HG02642 (cell line): ENCODE measurements around the gene KCNN4.
"Not testable (repeated sequence)": the region's sequence is repeated elsewhere in the genome, so short reads cannot be mapped to it uniquely, and the experiment has no call there.

Experiments
- ATAC-seq: cut with Tn5 transposase; IDR thresholded peaks from one replicate; pipeline ENCODE4 v1.9.1; 2021; ENCODE audit warnings: mild to moderate bottlenecking; ENCODE audit not compliant: unreplicated experiment, poor library complexity

The KCNN4 gene

GRCh38 chr19:43780706-43781525 is at the start of gene KCNN4:
Gene KCNN4, minus strand, starts transcription at chr19:43780973. Its CDS starts 112 bp downstream, at chr19:43780861.
- no peak for ATAC-seq

GRCh38 chr19:43826787-43827754 is 46.3 kb upstream of the KCNN4 start, which contains the start of gene ZNF283:
Gene ZNF283, plus strand, starts transcription at chr19:43827321. Its CDS starts 6,184 bp downstream, at chr19:43833505.
- ATAC-seq, result peak; percentile 95

GRCh38 chr19:43824572-43824971 is 43.8 kb upstream of the KCNN4 start:
- ATAC-seq, result not testable (repeated sequence)

- not testable (repeated sequence) for ATAC-seq
Measured at GRCh38 chr19:43823856-43824255, 43.1 kb upstream of the KCNN4 start.

DNA sequence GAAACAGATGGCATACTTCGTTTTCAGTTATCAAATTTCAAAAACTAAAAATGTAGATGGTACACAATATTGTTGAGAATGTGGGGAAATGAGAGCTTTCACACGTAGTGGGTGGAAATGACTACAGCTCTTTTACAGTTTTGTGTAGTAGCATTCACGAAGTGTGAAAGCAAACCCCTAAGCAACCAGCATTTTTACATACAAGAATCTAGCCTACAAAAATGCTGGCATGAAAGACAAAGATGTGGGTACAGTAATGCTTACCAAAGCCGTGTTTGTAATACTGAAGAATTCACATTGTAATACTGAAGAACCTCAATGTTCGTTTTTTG is 40.1 kb upstream of the KCNN4 start:
- ATAC-seq, result no peak

- no peak for ATAC-seq
Measured at GRCh38 chr19:43820098-43820883, 39.5 kb upstream of the KCNN4 start.

DNA sequence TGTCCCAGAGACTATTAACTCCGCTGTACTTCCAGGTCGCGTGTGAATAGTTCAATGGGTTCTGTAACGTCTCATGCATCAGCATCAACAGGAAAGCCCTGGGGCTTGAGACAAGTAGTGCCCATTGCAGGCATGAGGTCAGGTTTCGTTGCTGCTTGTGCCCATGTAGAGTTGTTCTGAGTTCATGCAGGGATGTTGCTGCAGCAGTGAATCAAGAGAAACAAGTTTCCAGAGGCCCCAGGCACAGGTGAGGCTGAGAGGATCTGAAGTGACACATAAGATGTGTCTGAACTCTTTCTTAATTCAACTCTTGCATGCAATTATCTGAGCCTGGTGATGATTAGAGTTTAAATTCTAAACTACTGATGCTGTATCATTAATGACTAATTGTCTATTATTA is 37.7 kb upstream of the KCNN4 start:
- ATAC-seq, result no peak

GRCh38 chr19:43817454-43817853 is 36.7 kb upstream of the KCNN4 start:
- not testable (repeated sequence) for ATAC-seq

DNA sequence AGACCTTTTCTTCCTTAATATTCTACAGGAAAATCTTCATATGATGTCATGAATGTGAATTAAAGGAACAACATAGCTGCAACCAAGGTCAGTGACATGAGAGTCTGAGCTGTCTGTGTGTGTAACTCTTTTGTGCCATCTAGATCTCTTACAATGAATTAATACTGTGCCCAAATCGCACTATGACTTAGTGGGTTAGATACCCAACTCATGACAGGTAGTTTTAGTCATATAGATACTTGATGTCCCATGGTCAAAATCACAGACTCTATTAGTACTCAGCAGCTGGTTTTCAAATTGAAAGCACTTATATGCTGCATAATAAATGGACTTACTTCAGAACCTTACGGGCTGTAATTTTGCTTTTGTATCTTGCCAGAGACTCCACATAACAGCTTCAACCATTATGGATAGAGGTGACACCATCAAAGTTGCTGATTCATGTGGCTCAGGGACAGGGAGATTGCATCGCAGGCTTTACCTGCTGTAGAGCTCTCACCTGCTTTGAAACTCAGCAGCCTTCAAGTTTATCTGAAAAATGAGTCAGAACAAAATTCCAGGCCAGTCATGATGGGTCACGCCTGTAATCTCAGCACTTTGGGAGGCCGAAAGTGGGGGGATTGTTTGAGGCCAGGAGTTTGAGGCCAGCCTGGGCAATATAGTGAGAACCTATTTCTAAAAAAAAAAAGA is 34.0 kb upstream of the KCNN4 start:
- ATAC-seq, result no peak

GRCh38 chr19:43812688-43813087 is 31.9 kb upstream of the KCNN4 start:
- ATAC-seq, result no peak

GRCh38 chr19:43812259-43812658 is 31.5 kb upstream of the KCNN4 start:
- ATAC-seq, result no peak

- ATAC-seq, result no peak
Measured at GRCh38 chr19:43811837-43812236, 31.1 kb upstream of the KCNN4 start.

GRCh38 chr19:43809762-43810696 is 29.3 kb upstream of the KCNN4 start:
- ATAC-seq, result no peak

GRCh38 chr19:43807651-43808050 is 26.9 kb upstream of the KCNN4 start:
- ATAC-seq, result no peak

- no peak for ATAC-seq
Measured at GRCh38 chr19:43806848-43807247, 26.1 kb upstream of the KCNN4 start.

DNA sequence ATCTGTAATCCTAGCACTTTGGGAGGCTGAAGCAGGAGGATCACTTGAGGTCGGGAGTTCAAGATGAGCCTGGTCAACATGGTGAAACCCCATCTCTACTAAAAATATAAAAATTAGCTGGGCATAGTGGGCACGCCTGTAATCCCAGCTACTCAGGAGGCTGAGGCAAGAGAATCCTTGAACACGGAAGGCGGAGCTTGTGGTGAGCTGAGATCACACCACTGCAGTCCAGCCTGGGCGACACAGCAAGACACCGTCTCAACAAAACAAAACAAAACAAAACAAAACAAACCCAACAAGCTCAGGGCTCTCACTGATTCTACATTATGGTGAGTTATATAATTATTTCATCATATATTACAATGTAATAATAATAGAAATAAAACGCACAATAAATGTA is 25.6 kb upstream of the KCNN4 start:
- ATAC-seq, result not testable (repeated sequence)

- no peak for ATAC-seq
Measured at GRCh38 chr19:43804432-43804831, 23.7 kb upstream of the KCNN4 start.

DNA sequence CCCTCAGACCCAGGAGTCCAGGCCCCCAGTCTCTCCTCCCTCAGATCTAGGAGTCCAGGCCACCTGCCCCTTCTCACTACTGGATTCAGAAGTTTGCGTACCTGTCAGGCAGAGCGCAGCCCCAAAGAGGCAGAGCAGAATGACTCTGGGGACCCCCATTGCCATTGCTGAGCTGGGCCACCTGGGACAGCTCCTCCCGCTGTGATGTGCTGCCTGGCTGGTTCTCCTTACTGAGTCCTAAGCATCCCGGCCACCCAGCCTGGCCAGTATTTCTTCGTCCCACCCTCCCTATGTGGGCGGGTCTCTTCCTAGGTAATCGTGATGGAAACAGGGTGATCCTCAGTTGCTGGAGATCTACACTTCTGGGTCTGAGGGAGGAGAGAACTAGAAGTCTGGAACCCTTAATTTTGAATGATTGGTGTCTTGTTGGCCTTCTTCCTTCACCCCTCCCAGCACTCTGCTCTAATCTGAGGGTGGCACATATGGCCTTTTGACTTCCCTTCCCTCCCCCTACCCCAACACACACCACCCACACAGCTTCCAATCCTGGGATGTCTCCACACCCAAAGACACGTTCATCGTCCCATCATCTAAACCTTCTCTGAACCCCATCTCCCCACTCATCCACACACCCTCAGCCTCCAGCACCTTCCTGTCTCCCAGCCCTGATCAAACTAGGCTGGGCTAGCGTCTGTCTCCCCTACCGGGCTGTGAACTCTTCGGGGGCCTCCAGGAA is 21.6 kb upstream of the KCNN4 start, which contains the start of gene LYPD5:
LYPD5 (minus strand) TSS at position 232 of the 736 bp plus-strand sequence; CDS start at position 165, 67 bp downstream.
- ATAC-seq, result no peak
